Duodenal mucosa (tissue), 2 donors: Measurements from ENCODE around the gene RAB9A.
A peak's percentile ranks its signal among the peaks of the same experiment; 100 is the strongest.

Source experiments
- H3K27ac ChIP-seq: one replicate; pipeline ENCODE4 v1.7.0; 2013; ENCODE audit warnings: low read depth, low read length
- H3K27me3 ChIP-seq, 2 donors: one replicate each; pipeline ENCODE4 v1.7.0; 2013; ENCODE audit warnings: low read length in 2 of 2, control low read depth in 1 of 2; ENCODE audit not compliant: insufficient read depth in 2 of 2, control insufficient read depth in 1 of 2
- H3K36me3 ChIP-seq, 2 donors: one replicate each; pipeline ENCODE4 v1.7.0; 2013; ENCODE audit warnings: low read length in 2 of 2, control low read depth in 1 of 2; ENCODE audit not compliant: insufficient read depth in 2 of 2, control insufficient read depth in 1 of 2
- H3K4me1 ChIP-seq, 2 donors: one replicate each; pipeline ENCODE4 v1.7.0; 2013; ENCODE audit warnings: low read length in 2 of 2, control low read depth in 1 of 2; ENCODE audit not compliant: insufficient read depth in 2 of 2, control insufficient read depth in 1 of 2
- H3K4me3 ChIP-seq, 2 donors: one replicate each; pipeline ENCODE4 v1.7.0; 2013; ENCODE audit warnings: low read length in 2 of 2, low read depth in 1 of 2
- H3K9ac ChIP-seq, 2 donors: one replicate each; pipeline ENCODE4 v1.7.0; 2013; ENCODE audit warnings: low read length in 2 of 2, low read depth in 1 of 2
- H3K9me3 ChIP-seq, 2 donors: one replicate each; pipeline ENCODE4 v1.7.0; 2013; ENCODE audit warnings: low read length in 2 of 2, control low read depth in 1 of 2; ENCODE audit not compliant: control insufficient read depth in 1 of 2

RAB9A gene

DNA sequence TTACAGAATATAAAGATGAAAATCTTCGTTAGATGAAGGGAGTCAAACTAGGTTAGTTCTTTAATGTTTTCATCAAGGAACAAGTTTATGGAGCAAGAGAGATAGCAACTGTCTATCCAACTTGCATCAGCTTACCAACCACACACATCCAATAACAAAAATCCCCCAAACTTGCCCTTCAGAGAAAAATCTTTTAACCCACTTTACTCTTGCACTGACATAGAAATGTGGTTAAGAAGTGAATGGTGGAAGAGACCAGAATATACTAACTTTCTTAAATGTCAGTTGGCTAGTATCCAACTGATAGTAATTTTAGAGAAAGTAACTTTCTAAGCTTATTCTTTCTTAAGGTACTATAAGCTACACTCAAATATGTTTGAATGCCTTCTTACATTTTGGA lies 1.7 kb upstream of the RAB9A start:
- Histone ChIP-seq H3K9ac (no peak overlapping the region), H3K4me3 (no peak overlapping the region), H3K27me3 (no peaks in the 10 kb centered on the region), H3K9me3 (no peaks in the 10 kb centered on the region), H3K4me1 (peaks cover 4% of the 10 kb centered on the region in 2 donors), H3K36me3 (no peaks in the 10 kb centered on the region), H3K27ac (no peak overlapping the region)

DNA sequence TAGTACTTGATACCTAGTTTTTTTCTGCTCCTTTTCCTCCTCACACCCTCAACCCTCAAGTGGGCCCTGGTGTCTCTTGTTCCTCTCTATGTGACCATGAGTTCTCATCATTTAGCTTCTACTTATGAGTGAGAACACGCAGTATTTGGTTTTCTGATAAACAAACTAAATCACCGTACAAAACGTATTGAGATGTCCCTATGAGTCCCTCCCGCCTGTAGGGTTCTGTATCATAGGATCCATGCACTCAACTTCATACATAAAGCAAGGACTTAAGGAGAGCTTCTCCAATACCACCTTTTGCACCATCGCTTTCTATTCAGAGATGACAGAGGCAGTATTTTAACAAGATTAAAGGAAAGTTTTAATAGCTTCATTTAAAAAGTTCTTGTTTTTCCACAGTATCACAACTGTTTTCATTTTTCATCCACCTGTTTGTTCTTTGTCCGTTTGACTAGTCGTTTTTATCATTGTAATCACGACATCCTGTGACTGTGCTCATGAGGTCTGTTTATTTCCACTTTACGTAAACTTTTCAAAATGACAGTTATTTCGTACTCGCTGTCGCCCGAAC lies 457 bp upstream of the RAB9A start:
- peak overlapping the region; percentile 86 to 91 for H3K4me3 ChIP-seq

DNA sequence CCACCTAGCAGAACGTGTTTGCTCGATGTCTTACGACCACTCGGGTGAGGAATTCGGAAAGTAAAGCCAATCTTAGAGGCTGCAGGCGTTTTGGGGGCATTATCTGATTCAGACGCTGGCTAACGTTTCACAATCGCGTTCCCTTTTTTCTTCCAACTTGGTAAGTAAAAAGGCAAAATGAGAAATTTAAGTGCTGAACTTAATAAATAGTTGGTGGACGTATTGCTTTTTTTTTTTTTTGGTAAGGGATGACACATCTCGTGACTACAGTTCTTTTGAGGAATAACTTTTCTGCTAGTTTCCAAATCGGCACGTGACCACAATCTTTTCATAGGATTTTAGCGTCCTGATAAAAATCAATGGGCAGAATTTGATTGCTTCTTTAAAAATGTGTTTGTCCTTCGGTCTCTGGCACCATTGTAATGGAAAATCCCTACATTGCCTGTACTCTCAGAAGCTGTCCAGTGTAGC lies 848 bp downstream of the RAB9A start:
- Histone ChIP-seq H3K36me3 (no peaks in the 10 kb centered on the region), H3K4me1 (peaks cover 13 to 29% of the 10 kb centered on the region in 2 donors), H3K27me3 (no peaks in the 10 kb centered on the region), H3K9me3 (no peaks in the 10 kb centered on the region), H3K4me3 (peak overlapping the region; percentile 86 to 91), H3K27ac (peak overlapping the region; percentile 95), H3K9ac (peak overlapping the region; percentile 74 to 99)

More for the DNA sequence above, 457 bp upstream of the RAB9A start:
- peaks cover 13 to 17% of the 10 kb centered on the region in 2 donors for H3K4me1 ChIP-seq
- no peaks in the 10 kb centered on the region for H3K27me3 ChIP-seq
- H3K36me3 ChIP-seq, result no peaks in the 10 kb centered on the region
- no peaks in the 10 kb centered on the region for H3K9me3 ChIP-seq
- peak overlapping the region; percentile 39 to 99 for H3K9ac ChIP-seq
- peak overlapping the region; percentile 95 for H3K27ac ChIP-seq

DNA sequence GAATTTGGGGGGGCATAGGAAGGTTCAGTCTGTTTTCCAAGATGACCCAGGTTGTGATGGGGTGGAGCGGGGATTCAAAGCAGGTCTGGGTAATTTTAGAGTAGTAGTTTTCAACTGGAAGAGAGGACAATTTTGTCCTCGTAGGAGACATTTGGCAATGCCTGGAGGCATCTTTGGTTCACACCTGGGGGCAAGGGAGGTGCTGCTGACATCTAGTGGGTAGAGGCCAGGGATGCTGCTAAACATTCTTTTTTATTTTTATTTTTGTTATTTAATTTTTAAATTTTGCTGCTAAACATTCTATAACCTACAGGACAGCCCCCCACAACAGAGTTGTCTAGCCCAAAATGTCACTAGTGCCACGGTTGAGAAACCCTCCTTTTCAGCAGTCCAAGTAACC lies 1.9 kb downstream of the RAB9A start:
- H3K4me1 ChIP-seq, result peaks cover 13 to 32% of the 10 kb centered on the region in 2 donors
- no peaks in the 10 kb centered on the region for H3K9me3 ChIP-seq
- H3K27ac ChIP-seq, result no peak overlapping the region
- no peaks in the 10 kb centered on the region for H3K36me3 ChIP-seq
- H3K27me3 ChIP-seq, result no peaks in the 10 kb centered on the region
- H3K4me3 ChIP-seq, result peak overlapping the region; percentile 86 to 91
- peak overlapping the region in 1 of 2 donors; percentile 11 for H3K9ac ChIP-seq

DNA sequence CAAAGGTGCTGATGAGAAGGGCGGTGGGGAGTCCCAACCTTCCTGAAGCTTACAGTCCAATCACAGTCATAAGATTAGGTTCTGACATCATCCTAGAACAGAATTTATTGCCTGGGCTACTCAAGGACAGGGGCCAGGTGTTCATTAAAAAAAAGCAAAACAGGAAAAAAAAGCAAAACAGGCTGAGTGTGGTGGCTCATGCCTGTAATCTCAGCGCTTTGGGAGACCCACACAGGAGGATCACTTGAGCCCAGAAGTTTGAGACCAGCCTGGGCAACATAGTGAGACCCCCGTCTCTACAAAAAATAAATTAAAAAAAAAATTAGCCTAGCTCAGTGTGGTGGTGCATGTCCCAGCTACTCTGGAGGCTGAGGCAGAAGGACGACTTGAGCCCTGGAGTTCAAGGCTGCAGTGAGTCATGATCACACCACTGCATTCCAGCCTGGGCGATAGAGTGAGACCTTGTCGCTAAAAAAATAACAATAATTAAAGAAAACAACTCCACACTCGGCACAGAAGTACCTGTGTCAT lies 3.0 kb downstream of the RAB9A start:
- Histone ChIP-seq H3K27ac (no peak overlapping the region), H3K4me3 (no peak overlapping the region), H3K36me3 (no peaks in the 10 kb centered on the region), H3K4me1 (peaks cover 17 to 32% of the 10 kb centered on the region in 2 donors), H3K9ac (peak overlapping the region in 1 of 2 donors; percentile 18), H3K9me3 (no peaks in the 10 kb centered on the region), H3K27me3 (no peaks in the 10 kb centered on the region)

DNA sequence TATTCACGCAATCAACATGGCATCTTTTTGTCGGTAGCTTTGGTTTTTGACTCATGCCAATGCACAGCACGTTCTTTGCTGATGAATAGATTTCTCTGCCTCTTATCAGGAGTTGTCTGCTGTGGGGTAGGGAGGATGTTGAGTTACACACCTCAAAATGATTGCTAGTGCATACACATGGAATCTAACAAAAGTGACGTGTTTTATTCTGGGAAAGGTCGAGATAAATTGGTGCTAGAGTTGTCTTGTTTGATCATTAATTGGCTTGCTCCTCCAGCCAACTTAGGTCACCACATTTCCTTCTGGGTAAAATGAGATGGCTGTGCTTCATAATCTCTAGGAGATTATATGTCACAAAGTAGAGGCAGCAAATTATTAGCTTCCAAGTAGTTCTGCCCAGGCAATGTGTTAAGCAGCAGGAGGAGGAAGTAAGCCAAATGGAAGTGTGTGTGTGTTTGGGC lies 3.9 kb downstream of the RAB9A start:
- H3K4me3 ChIP-seq, result no peak overlapping the region
- no peaks in the 10 kb centered on the region for H3K9me3 ChIP-seq
- H3K36me3 ChIP-seq, result no peaks in the 10 kb centered on the region
- peak overlapping the region in 1 of 2 donors; percentile 18 for H3K9ac ChIP-seq
- H3K27ac ChIP-seq, result no peak overlapping the region
- H3K27me3 ChIP-seq, result no peaks in the 10 kb centered on the region
- peaks cover 17 to 41% of the 10 kb centered on the region in 2 donors for H3K4me1 ChIP-seq

DNA sequence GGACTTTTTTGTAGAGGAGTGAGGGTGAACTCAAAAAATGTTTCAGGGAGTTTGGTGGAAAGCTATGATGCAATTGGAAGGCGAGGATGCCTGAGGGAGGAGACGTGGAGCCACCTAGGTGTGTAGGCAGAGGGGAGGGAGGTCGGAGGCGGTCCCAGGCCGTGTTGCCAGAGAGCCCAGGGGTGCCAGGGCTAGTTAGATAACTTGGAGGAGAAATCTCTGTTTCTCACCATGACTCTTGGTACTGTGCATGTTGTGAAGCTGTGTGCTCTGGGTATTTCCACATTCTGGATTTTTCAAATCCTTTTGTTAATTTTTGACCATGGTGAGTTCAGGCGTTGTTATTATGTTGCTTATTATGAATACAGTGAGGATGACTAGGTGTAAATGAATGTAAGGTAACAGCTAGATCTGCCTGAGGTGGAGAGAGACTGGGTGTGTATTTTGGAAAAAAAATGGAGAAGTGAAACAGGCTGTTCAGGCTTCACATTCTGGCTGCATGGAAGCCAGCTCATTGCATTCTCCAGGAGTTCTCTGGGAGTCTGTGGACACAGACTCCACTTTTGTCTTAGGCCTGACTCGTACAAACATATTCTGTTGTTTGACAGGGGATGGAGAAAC lies 4.5 kb downstream of the RAB9A start:
- no peaks in the 10 kb centered on the region for H3K27me3 ChIP-seq
- H3K4me3 ChIP-seq, result no peak overlapping the region
- no peak overlapping the region for H3K9ac ChIP-seq
- no peaks in the 10 kb centered on the region for H3K36me3 ChIP-seq
- H3K4me1 ChIP-seq, result peaks cover 17 to 43% of the 10 kb centered on the region in 2 donors
- no peak overlapping the region for H3K27ac ChIP-seq
- no peaks in the 10 kb centered on the region for H3K9me3 ChIP-seq

DNA sequence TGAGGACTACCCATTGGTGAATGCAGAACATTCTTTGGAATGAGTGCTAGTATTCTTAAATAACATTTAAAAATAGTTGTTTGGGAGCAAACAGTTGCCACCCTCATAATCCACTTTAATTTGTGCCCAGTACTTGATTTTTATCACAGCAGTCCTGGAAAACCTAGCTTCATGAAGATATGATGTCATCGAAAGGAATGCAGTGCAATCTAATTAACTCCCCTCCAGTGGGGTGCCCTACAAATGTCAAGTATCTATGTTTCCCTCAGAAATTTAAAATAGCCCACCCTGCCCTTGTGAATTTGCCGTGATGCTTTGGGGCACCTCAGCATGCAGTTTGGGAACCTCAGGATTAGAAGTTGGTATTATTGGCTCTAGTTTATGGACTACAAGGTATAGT lies 5.4 kb downstream of the RAB9A start:
- no peaks in the 10 kb centered on the region for H3K9me3 ChIP-seq
- H3K27me3 ChIP-seq, result no peaks in the 10 kb centered on the region
- H3K36me3 ChIP-seq, result no peaks in the 10 kb centered on the region
- no peak overlapping the region for H3K9ac ChIP-seq
- no peak overlapping the region for H3K4me3 ChIP-seq
- H3K27ac ChIP-seq, result no peak overlapping the region
- peaks cover 25 to 52% of the 10 kb centered on the region in 2 donors for H3K4me1 ChIP-seq

DNA sequence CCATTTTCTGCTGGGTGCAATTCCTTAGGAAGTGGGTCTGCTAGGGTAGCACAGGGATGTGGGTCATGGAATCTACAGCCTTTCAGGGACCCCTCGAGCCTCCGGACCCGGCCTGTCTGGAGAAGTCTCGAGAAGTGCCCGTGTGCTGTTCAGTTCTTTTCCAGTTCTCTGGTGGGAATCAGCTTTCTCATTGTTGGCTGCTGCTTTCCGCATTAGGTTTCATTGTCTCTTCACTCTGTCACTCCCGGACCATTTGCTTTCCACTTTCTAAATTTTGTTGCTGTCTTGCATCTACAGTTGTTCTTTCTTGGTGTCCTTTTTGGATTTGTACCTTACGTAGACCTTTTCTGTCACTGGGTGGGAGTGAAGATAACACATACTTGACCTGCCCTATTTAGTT lies 6.1 kb downstream of the RAB9A start:
- H3K4me3 ChIP-seq, result no peak overlapping the region
- no peaks in the 10 kb centered on the region for H3K36me3 ChIP-seq
- no peaks in the 10 kb centered on the region for H3K27me3 ChIP-seq
- no peaks in the 10 kb centered on the region for H3K9me3 ChIP-seq
- no peak overlapping the region for H3K9ac ChIP-seq
- H3K27ac ChIP-seq, result no peak overlapping the region
- peaks cover 28 to 53% of the 10 kb centered on the region in 2 donors for H3K4me1 ChIP-seq

DNA sequence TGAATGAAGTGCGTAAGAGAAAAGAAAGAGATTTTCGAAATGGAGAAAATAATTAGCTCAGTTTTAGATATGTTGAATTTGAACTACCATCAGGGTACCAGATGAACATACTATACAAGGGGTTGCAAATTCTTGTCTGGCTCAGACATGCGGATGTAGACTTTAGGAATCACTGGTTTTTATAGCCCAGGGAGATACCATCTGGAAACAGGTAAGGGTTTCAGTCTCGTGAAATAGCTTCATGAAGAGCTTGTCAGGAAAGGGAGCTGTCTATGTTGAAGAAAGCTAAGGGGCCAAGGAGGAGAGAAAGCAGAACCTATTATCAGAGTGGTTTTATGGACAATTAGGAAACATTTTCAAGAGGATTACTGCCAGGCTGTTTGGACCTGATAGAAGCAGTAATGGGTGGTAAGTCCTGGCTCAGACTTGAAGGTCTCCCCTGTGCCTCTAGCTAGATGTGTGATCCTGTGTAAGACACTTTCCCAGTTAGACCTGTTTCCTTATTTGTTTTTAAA lies 6.7 kb downstream of the RAB9A start:
- no peaks in the 10 kb centered on the region for H3K27me3 ChIP-seq
- H3K36me3 ChIP-seq, result no peaks in the 10 kb centered on the region
- H3K4me3 ChIP-seq, result no peak overlapping the region
- no peaks in the 10 kb centered on the region for H3K9me3 ChIP-seq
- H3K9ac ChIP-seq, result no peak overlapping the region
- peaks cover 34 to 57% of the 10 kb centered on the region in 2 donors for H3K4me1 ChIP-seq
- no peak overlapping the region for H3K27ac ChIP-seq
